ENCODE measurements around the gene NMU. TPM values are rescaled to one million over a fixed set of nuclear protein-coding genes. Genes with fewer than 3 reads are reported as not detected.

The NMU gene
- total and polyA plus RNA-seq, 10 of the 15 experiments (the other 5 are each of a cell fraction or from before 2014, with no cell fraction given) = 0.33 TPM; not detected in 9

GRCh38 chr4:55661398-55662056 is 25.4 kb upstream of the NMU start (continued):
- TF ChIP-seq EGR1 (IDR thresholded peaks at IDR 0.05; ENCODE audit: borderline replicate concordance in 1 of 2, low read depth in 2 of 2, low read length in 2 of 2) = no peak
- TF ChIP-seq RUNX3 (IDR thresholded peaks at IDR 0.05; ENCODE audit: low read length) = no peak
- TF ChIP-seq NFIC (IDR thresholded peaks at IDR 0.05; ENCODE audit: low read depth, low read length) = no peak
- TF ChIP-seq, protein P1, sequence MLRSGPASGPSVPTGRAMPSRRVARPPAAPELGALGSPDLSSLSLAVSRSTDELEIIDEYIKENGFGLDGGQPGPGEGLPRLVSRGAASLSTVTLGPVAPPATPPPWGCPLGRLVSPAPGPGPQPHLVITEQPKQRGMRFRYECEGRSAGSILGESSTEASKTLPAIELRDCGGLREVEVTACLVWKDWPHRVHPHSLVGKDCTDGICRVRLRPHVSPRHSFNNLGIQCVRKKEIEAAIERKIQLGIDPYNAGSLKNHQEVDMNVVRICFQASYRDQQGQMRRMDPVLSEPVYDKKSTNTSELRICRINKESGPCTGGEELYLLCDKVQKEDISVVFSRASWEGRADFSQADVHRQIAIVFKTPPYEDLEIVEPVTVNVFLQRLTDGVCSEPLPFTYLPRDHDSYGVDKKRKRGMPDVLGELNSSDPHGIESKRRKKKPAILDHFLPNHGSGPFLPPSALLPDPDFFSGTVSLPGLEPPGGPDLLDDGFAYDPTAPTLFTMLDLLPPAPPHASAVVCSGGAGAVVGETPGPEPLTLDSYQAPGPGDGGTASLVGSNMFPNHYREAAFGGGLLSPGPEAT (IDR thresholded peaks at IDR 0.05; ENCODE audit: low read depth) = no peak
- no peak for TF ChIP-seq KDM1A (IDR thresholded peaks at IDR 0.05; ENCODE audit: borderline replicate concordance)

DNA sequence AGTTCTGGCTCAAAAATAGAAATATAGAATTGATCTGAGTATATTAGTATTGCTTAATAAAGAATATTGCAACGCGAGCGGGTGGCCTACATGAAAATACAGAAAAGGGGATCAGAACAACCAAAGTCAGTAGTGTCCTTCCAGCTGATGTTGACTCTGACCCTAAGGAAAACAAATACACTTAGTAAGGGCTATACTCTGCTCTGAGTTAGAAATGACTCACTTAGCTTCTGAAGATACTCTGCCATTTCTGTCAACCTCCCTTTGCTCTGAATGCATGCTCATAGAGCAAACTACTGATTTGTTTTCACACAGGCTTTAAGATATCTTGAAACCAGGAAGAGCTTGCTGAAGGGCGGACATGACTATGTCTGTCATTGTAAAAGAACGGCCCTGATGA is 22.6 kb upstream of the NMU start:
- H3K27ac ChIP-seq (ENCODE audit: control insufficient read depth, insufficient read depth) = no peak overlapping the region
- FAIRE-seq (no peak), ATAC-seq (no peak), DNase-seq (ENCODE audit: low read depth, low spot score) (no peak)
- no peak for TF ChIP-seq TCF3 (IDR thresholded peaks at IDR 0.05; ENCODE audit: borderline replicate concordance, insufficient read depth, low read depth, low read length)
- no peak for TF ChIP-seq EP300 (IDR thresholded peaks at IDR 0.05; ENCODE audit: borderline replicate concordance in 1 of 2, control insufficient read depth in 1 of 2, low read depth in 2 of 2, low read length in 2 of 2)
- no peak for TF ChIP-seq NFIC (IDR thresholded peaks at IDR 0.05; ENCODE audit: low read depth, low read length)
- H2AFZ ChIP-seq (ENCODE audit: control insufficient read depth, low read depth, low read length) = no peak overlapping the region
- H3K9me3 ChIP-seq (replicated peaks; ENCODE audit: control insufficient read depth, insufficient read depth, low read length) = no peaks in the 10 kb centered on the region
- H3K79me2 ChIP-seq (ENCODE audit: control insufficient read depth, insufficient read depth, low read length) = no peaks in the 10 kb centered on the region
- POLR2A ChIA-PET = no interaction called here
- H3K9ac ChIP-seq (ENCODE audit: control insufficient read depth, insufficient read depth, low read length) = no peak overlapping the region
- CTCF ChIA-PET = no interaction called here
- H3K4me2 ChIP-seq (ENCODE audit: control insufficient read depth, insufficient read depth) = no peak overlapping the region
- no peak overlapping the region for H3K4me3 ChIP-seq
- BruUV-seq (replicated peaks) = no TSS peak
- in situ Hi-C loops (cut with MboI) (no loop called here), intact Hi-C loops (cut with micrococcal nuclease; ENCODE audit: unreplicated experiment) (no loop called here)
- WGBS (ENCODE audit: insufficient coverage, insufficient replicate concordance, low lambda C conversion rate, missing lambda C conversion rate) = 70% methylated on average over 5 of the region's 5 CpGs
- H3K4me1 ChIP-seq (ENCODE audit: control insufficient read depth, insufficient read depth, low read length) = no peaks in the 10 kb centered on the region
- SMC1A ChIA-PET (ENCODE audit: uncharacterized antibody, unreplicated experiment) = no interaction called here
- no peaks in the 10 kb centered on the region for H4K20me1 ChIP-seq (ENCODE audit: control insufficient read depth, insufficient read depth)
- RAD21 ChIA-PET (ENCODE audit: unreplicated experiment) = no interaction called here
- H3K27me3 ChIP-seq (replicated peaks in 1 of 2; ENCODE audit: control insufficient read depth in 2 of 2, insufficient read depth in 2 of 2, low read length in 1 of 2) = no peaks in the 10 kb centered on the region
- H3K36me3 ChIP-seq (ENCODE audit: control insufficient read depth in 2 of 2, insufficient read depth in 2 of 2, low read length in 1 of 2) = no peaks in the 10 kb centered on the region

Measured in GM12878 (cell line).